Activated CD4-positive, alpha-beta T cell treated with anti-CD3 and anti-CD28 coated beads, Interleukin-10, Interleukin-2, amounts not matched to agents 100 ng/mL and 50 ng/mL, durations not matched to agents 16 hours and 8 hours (primary cell): ENCODE results near the gene SERPINE1.

ENCODE experiments used
- DNase-seq: peaks from one replicate; pipeline ENCODE4 v3.0.0-alpha.2; 2020

The SERPINE1 gene

DNA sequence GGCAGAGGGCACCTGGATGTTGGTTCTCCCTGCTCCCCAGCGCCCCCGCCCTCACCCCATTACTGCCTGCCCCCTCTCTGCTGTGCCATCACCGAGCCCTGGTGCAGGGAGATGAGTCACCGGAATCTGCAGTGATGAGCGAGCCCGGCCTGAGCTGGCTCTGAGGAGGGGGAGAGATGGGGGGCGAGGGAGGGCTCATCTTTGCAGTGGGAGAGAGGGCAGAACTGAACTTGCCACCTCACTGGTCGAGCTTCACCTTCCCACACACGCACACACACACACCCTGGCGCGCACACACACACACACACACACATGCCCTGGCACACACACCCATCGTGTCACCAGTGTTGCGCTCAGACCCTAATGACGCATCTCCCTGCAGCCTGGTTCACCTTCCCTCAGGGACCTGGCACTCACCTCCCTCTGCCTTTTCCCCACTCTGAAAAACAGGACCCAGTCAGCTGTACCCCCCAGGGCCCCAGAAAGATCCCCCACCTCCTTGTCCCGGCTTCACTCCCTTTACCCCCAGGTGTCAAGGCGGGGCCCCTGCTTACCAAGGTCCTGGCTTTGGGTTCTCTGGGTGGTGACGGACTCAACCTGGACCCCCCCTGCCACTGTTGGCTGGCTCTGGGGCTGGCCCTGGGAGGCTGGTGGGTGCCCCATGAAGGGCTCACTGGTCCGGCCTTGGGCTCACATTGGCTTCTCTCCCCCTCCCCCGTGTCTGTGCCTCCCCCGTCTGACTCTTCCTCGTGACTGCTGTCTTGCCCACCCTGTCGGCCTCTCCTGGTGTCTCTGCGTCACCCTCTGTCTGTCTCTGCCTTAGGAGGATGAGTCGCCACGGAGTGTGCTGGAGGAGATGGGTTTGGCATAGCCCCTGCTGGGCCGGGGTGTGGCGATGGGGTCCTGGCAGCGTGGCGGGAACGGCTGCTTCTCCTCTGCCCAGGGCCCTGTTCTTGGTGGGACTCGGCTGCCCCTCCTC is 33.1 kb downstream of the SERPINE1 start:
- DNase-seq = no peak

GRCh38 chr7:101160910-101161309 is 34.0 kb downstream of the SERPINE1 start:
- no peak for DNase-seq

GRCh38 chr7:101161692-101162471 is 35.0 kb downstream of the SERPINE1 start:
- DNase-seq = no peak

DNA sequence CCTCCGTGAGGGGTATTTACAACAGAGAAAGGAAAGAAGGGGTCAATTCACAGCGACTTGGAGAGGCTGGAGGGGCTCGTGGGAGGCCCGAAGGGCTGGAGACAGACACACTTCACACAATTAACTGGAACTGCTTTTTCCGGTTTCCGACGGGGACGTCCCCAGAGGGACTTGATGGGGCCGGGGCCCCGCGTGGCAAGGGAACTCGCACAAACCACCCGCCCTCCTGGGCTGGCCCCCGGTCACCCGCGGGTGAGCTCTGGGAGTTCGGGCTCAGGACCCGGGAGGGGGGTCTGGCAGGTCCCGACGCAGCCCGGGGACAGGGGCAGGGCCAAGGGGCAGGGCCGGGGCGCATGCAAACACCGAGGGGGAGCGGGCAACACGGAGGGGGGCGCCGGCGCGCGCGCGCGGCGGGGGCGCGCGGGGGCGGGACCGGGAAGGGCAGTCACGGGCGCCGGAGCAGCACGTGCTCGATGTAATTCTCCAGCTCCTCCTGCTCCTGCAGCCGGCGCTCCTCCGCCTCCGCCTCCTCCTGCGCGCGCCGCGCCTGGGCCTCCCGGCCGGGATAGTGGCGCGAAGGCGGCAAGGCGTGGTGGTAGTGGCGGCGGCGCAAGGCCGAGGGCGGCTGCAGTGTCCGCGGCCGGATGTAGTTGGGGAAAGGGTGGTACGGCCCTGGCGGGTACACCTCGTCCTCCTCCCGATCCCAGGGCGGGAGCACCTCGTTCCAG is 35.8 kb downstream of the SERPINE1 start:
- DNase-seq = peak; percentile 55

DNA sequence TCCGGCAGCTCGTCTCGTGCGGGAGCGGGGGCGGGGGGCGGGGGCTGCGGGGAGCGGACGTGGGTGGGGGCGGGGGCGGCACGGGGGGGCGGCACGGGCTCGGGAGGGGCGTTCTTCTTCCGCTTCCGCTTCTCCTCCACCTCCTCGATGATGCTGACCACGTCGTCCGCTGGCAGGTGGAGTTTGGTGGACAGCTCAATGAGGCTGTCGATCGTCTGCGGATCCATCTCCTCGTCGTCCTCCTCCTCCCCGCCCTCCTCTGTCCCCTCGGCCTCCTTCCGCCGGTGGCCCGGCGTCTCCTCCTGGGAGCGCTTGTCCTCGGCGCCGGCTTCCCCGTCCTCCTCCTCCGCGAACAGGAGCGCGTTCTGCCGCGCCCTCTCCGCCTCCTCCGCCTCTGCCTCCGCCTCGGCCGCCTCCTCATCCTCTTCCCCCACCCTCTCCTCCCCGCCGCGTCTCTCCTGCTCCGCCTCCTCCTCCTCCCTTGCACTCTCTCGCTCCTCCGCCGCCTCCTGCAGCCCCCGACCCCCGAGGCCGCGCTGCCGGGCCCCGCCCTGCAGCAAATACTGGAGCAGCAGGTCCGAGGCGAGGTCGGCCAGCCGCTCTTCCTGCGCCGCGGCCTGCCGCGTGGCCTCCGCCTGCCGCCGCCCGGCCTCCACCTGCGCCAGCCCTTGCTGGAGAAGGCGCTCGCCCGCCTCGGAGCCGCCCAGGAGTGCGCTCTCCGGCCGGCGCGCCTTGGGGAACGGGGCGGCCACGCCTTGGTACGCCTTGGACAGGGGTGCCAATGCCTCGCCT is 36.6 kb downstream of the SERPINE1 start:
- peak; percentile 56 for DNase-seq

DNA sequence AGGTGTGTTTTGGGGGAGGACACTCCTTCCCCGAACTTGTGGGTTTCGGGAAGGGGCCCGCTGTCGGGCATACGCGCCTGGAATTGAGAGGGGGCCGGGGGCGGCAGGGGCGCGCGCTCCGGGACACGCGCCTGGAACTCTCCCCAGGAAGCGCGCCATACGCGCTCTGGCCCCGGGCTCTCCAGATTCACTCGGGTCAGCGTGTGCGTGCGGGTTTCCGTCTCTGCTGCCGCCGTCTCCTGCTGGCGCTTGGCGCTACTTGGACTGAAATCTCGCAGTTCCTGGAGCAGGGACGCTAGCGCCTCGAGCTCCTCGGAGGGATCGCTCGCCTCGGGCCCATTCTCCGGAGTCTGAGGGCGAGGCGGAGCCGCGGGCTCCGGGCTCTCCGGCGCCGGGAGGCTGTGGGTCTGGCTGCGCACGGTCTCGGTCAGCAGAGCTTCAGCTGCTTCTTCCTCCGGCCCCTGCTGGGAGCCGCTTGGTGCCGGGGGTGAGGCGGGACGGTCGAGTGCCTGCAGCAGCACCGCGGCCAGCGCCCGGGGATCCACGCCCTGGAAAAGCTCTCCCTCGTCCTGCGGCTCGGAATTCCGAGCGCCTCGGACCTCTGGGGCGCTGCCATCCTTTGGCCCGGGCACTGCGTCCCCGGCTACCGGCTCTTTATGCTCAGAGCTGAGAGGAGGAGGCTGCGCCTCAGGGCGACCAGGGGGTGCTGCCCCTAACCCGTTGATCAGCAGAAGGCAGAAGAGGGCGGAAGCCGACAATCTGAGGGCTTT is 37.4 kb downstream of the SERPINE1 start:
- no peak for DNase-seq

- DNase-seq = peak; percentile 97
Observed at GRCh38 chr7:101165075-101165957, 38.4 kb downstream of the SERPINE1 start, which contains the start of gene VGF. Gene VGF (minus strand): TSS chr7:101165569. CDS start chr7:101164843, 726 bp downstream.

GRCh38 chr7:101165958-101166647 is 39.2 kb downstream of the SERPINE1 start:
- DNase-seq = no peak

DNA sequence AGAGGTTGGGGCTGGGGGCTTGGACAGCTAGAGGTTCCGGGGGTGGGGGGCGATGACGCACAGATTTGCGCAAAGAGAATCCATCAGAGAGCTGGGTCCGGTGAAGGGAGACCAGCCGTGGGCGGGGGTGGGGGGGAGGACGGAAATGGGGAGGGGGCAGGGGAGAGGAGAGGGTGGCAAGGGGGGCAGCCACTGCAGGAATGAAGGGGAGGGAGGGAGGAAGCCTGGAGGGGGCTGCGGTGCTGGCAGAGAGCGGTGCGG is 39.7 kb downstream of the SERPINE1 start:
- no peak for DNase-seq

DNA sequence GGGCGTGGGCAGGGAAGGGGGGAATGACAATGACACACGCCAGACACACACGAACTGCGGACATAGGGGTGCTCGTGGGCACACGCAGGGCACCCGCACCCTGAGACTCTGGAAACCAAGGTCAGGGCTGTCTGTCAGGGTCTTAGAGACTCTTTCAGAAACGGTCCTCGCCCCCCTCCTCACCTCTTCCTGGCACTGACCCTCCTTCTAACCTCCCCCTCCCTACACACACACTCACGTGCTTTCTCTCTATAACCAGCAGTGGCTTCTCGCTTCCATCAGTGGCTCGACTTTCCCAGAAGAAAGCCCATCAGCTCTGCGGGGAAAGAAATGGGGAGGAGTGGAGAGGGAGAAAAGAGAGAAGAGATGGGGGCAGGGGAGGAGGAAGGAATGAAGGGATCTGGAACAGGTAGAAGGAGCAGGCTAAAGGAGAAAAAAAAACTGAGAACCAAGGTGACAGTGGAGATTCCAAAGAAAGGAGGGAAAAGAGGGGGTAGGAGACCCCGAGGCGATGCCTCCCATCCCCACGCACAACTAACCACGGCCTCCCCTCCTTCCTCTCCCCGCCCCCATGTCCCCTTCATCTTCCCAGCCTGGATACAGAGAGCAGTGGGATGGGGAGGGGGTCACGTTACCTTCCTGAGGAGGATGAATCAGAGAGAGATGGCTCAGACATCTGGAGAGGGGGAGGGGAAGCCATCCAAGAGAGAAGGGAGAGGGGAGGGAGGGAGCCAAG is 40.2 kb downstream of the SERPINE1 start:
- DNase-seq = no peak

DNA sequence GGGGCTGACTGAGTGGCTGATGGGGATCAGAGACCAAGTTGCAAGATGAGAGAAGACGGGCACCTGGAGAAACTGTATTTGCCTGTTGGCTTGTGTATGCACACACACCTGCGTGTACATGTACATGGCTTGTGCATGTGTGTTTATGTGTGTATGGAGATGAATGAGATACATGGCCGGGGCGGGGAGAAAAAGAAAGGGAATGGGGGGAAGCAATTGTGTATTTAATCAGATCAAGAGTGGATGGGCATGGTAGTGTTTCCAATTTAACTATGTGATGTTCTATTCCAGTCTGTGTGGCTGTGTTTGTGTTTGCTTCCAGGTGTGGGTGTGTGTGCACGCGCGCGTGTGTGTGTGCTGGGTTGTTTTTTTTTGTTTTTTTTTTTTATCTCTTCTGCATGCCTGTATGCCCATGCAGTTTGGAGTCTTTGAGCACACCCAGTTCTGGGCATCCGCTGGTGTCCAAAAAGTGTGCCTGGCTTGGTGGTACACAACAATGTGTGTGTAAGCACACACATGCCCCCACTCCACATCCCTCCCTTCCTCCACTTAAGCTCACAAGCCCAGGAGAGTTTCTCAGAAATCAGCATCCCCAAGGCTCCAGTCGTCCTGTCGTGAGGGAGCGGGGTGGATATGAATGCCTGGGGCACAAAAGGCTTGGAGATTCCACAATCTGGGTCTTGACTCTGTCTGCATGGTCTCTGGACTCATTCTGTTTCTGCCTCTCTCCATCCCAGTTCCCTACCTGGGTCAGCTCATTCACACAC is 40.9 kb downstream of the SERPINE1 start:
- DNase-seq = no peak

- no peak for DNase-seq
Observed at GRCh38 chr7:101168412-101169049, 41.6 kb downstream of the SERPINE1 start.

GRCh38 chr7:101169110-101169837 is 42.4 kb downstream of the SERPINE1 start:
- DNase-seq = no peak

- peak; percentile 81 for DNase-seq
Observed at GRCh38 chr7:101169838-101170551, 43.1 kb downstream of the SERPINE1 start.

DNA sequence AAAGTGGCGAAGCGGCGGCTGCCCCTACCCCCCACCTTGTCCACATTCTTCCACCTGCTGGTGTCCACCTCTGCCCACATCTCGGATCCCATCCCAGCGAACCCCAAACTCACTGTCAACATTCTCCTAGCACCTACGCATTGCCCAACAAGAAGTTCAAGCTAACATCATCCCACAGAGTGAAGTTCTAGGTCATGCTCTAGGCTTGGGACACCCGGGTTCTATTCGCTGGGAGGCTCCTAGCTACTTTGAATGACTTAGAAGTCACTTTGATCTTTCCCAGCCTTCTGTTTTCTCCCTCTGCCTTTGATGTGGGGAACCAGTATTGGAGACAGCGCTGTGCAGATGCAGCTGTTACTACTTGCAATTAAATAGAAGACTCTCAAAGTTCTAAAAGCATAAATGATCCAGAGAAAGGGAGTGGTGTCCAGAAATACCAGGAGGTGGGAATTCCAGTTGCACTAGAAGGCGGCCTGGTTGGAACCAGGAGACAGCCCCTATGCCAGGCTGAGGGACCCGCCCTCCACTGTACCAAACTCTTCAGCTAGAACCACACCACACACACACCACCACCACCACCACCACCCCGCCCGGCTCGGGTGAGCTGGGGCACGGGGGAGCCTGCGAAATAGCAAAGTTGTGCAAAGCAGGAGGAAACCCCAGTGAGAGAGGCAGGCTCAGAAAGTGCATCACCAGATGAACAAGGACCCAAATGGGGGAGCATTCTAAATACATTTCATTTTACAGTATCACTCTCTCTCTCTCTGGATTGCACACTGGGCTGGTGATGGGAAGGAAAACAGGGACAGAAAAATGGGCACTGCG is 43.9 kb downstream of the SERPINE1 start:
- DNase-seq = no peak

DNA sequence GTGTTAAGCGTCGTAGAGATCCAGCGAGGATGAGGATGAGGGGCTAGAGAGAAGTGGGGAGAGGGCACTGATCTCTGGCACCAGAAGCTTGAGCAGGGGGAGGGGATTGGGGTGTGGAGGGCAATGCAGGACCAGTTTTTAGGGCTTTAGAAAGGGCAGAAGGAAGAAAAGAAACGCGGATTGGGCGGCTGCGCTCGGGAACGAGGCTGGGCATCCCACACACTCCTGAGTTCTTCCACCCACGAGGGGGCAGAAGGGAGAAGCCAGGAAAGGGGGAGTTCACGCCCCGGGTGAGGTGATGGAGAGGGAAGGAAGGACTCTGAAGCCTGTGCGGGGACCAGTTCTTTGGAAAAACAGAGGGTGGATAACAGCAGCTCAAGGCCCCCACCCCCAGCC is 44.5 kb downstream of the SERPINE1 start:
- no peak for DNase-seq
